ENCODE measurements around the gene MYH7B. TPM values are rescaled to one million over a fixed set of nuclear protein-coding genes. Genes with fewer than 3 reads are reported as not detected.

Gene MYH7B
- total and polyA plus RNA-seq, 2 donors (not counting 3 experiments of a cell fraction or from before 2014, with no cell fraction given), result 0.03 TPM; not detected in 1

DNA sequence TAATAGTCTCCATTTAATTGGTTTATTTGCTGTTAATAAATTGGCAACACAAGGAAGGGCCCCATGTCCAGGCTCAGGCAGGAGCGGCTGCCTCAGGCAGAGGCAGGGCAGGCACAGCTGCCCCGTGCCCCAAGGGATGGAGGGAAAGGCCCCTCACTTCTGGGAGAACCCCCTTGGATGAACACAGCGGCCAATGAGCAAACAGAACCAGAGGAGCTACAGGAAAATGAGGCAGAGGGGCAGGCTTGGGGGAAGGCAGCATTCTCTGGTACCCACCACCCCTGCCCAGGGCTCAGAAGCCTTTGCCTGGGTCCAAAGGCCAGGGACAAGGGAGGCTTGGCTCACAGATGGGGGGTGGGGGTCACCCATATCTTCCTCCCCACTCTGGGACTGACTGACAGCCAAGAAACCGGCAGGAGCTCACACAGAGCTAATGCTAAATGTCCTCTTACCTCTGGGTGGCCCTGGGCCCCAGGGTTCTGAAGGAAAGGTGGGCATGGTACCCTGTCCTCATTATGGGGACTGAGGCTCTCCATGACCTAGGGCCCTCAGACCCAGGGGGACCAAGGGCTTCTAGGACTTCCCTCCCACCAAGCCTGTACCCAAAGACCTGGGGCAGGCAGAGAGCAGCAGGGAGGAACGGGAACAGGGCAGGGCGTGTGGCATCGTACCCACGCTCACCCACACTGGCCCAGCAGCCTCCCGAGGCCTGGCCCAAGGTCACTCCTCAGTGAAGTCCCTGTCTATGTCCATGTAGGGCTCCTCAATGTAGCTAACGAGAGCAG lies 47.0 kb downstream of the MYH7B start:
- no peaks in the 10 kb centered on the region for H4K20me1 ChIP-seq (replicated peaks; ENCODE audit: control insufficient read depth, extremely low read depth, insufficient read depth, low read length)
- no peak overlapping the region for H3K9ac ChIP-seq (replicated peaks; ENCODE audit: extremely low read depth, insufficient read depth, low read length)
- TSS peak; percentile 62 for BruUV-seq (replicated peaks)
- DNase-seq (ENCODE audit: low read depth, low spot score) (no peak), FAIRE-seq (no peak)
- H2AFZ ChIP-seq (ENCODE audit: low read depth, low read length), result no peak overlapping the region
- CTCF ChIA-PET, result interaction anchor here (3.8 kb wide), 1 partner anchor 128 kb away, joined by 31 read pairs; no protein-coding TSS in a partner anchor
- no peaks in the 10 kb centered on the region for H3K79me2 ChIP-seq (ENCODE audit: control insufficient read depth, insufficient read depth, low read length)
- TF ChIP-seq, protein P1, sequence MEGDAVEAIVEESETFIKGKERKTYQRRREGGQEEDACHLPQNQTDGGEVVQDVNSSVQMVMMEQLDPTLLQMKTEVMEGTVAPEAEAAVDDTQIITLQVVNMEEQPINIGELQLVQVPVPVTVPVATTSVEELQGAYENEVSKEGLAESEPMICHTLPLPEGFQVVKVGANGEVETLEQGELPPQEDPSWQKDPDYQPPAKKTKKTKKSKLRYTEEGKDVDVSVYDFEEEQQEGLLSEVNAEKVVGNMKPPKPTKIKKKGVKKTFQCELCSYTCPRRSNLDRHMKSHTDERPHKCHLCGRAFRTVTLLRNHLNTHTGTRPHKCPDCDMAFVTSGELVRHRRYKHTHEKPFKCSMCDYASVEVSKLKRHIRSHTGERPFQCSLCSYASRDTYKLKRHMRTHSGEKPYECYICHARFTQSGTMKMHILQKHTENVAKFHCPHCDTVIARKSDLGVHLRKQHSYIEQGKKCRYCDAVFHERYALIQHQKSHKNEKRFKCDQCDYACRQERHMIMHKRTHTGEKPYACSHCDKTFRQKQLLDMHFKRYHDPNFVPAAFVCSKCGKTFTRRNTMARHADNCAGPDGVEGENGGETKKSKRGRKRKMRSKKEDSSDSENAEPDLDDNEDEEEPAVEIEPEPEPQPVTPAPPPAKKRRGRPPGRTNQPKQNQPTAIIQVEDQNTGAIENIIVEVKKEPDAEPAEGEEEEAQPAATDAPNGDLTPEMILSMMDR (IDR thresholded peaks at IDR 0.05; ENCODE audit: extremely low read depth in 1 of 2, insufficient read depth in 1 of 2, low read depth in 1 of 2, low read length in 2 of 2), result no peak
- no peak for TF ChIP-seq EZH2 (IDR thresholded peaks at IDR 0.05; ENCODE audit: borderline replicate concordance, low read depth, low read length, severe bottlenecking)
- TF ChIP-seq POLR2A (IDR thresholded peaks at IDR 0.05; ENCODE audit: low read depth, low read length), result no peak
- TF ChIP-seq, protein P2, sequence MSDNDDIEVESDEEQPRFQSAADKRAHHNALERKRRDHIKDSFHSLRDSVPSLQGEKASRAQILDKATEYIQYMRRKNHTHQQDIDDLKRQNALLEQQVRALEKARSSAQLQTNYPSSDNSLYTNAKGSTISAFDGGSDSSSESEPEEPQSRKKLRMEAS (IDR thresholded peaks at IDR 0.05; ENCODE audit: insufficient read depth, insufficient read length), result no peak
- TF ChIP-seq FOS (IDR thresholded peaks at IDR 0.05; ENCODE audit: borderline replicate concordance, insufficient read depth, low read length), result no peak
- TF ChIP-seq POLR2AphosphoS5 (IDR thresholded peaks at IDR 0.05; ENCODE audit: insufficient read depth, low read depth, low read length), result no peak
- no peak overlapping the region for H3K27ac ChIP-seq (ENCODE audit: insufficient read depth, low read depth, low read length)
- no peak overlapping the region for H3K4me3 ChIP-seq (replicated peaks in 1 of 3; ENCODE audit: insufficient read depth in 1 of 3, low read depth in 1 of 3, low read length in 3 of 3)
- no peaks in the 10 kb centered on the region for H3K27me3 ChIP-seq (ENCODE audit: control insufficient read depth in 2 of 2, insufficient read depth in 2 of 2, low read length in 2 of 2)
- POLR2A ChIA-PET, result no interaction called here
- H3K9me1 ChIP-seq (replicated peaks; ENCODE audit: control insufficient read depth, extremely low read depth, insufficient read depth, low read length), result no peaks in the 10 kb centered on the region
- H3K4me1 ChIP-seq (ENCODE audit: control insufficient read depth, extremely low read depth, insufficient read depth, low read length), result no peaks in the 10 kb centered on the region
- peaks cover 9 to 89% of the 10 kb centered on the region in 2 experiments for H3K36me3 ChIP-seq (ENCODE audit: control insufficient read depth in 2 of 2, extremely low read depth in 1 of 2, insufficient read depth in 2 of 2, low read length in 2 of 2)
- intact Hi-C loops (cut with micrococcal nuclease) (loop anchor here (1.0 kb wide), 1 partner anchor 128 kb away; no protein-coding TSS in a partner anchor), dilution Hi-C loops (cut with MboI; ENCODE audit: extremely low pct_ligation_motif_present, low sequenced_read_pairs) (no loop called here)
- no peaks in the 10 kb centered on the region for H3K9me3 ChIP-seq (replicated peaks; ENCODE audit: control insufficient read depth, insufficient read depth, low read length)
- H3K4me2 ChIP-seq (ENCODE audit: insufficient read depth, low read length), result no peak overlapping the region
